ENCODE data around the gene PDE4D. TPM values are rescaled to one million over a fixed set of nuclear protein-coding genes. Genes with fewer than 3 reads are reported as not detected.

The PDE4D gene
- total RNA-seq, 1 experiment from 2014 or later = 2.1 TPM

- Histone ChIP-seq H3K79me2 (ENCODE audit: insufficient read depth, low read length) (no peaks in the 10 kb centered on the region), H4K91ac (ENCODE audit: insufficient read length, low read depth, low read length) (no peak overlapping the region), H3K9me3 (ENCODE audit: control insufficient read depth, low read depth, low read length) (no peaks in the 10 kb centered on the region), H2BK5ac (ENCODE audit: insufficient read length, low read length) (no peak overlapping the region), H3K4ac (ENCODE audit: low read depth, low read length) (no peak overlapping the region), H2BK120ac (ENCODE audit: low read depth, low read length, poor library complexity, severe bottlenecking) (no peak overlapping the region), H3K4me2 (ENCODE audit: insufficient read depth, insufficient read length, low read length) (no peak overlapping the region), H4K20me1 (ENCODE audit: control insufficient read depth, insufficient read depth, insufficient read length) (no peaks in the 10 kb centered on the region), H3K27me3 (ENCODE audit: insufficient read depth, low read length) (no peaks in the 10 kb centered on the region), H2BK12ac (ENCODE audit: insufficient read length, low read depth, low read length) (no peak overlapping the region), H3K27ac (ENCODE audit: insufficient read length, low read depth, low read length) (no peak overlapping the region), H2AK5ac (ENCODE audit: insufficient read length, low read length) (no peak overlapping the region), H3K18ac (ENCODE audit: insufficient read length, low read depth, low read length) (no peak overlapping the region), H3K14ac (ENCODE audit: insufficient read depth, low read length) (no peak overlapping the region), H2BK20ac (ENCODE audit: low read depth, low read length, poor library complexity, severe bottlenecking) (no peak overlapping the region), H2AFZ (ENCODE audit: low read length) (no peak overlapping the region), H4K8ac (replicated peaks; ENCODE audit: insufficient read length, low read depth, low read length) (no peak overlapping the region), H2BK15ac (ENCODE audit: low read depth, low read length) (no peak overlapping the region), H3K23ac (ENCODE audit: insufficient read length, low read depth, low read length) (no peak overlapping the region), H4K5ac (ENCODE audit: insufficient read length, low read depth, low read length) (no peak overlapping the region), H3K56ac (ENCODE audit: insufficient read length, low read depth, low read length) (no peak overlapping the region), H3K79me1 (ENCODE audit: insufficient read depth, low read depth, low read length, poor library complexity, severe bottlenecking) (no peaks in the 10 kb centered on the region), H3K4me1 (ENCODE audit: insufficient read depth, low read length) (no peaks in the 10 kb centered on the region), H3T11ph (ENCODE audit: low read length) (no peak overlapping the region), H3K9ac (ENCODE audit: extremely low read depth, insufficient read length, low read length) (no peak overlapping the region), H3K23me2 (ENCODE audit: insufficient read length, low read depth, low read length, poor library complexity, severe bottlenecking) (no peaks in the 10 kb centered on the region)
- no peaks in the 10 kb centered on the region; a peak in 1 of 5 replicates for H3K9me3 Mint-ChIP-seq
- WGBS (ENCODE audit: extremely low coverage, insufficient read length, low lambda C conversion rate) = no CpG with 5 or more reads among the region's 5 CpGs
- no peak for DNase-seq
- TF ChIP-seq, protein P1, sequence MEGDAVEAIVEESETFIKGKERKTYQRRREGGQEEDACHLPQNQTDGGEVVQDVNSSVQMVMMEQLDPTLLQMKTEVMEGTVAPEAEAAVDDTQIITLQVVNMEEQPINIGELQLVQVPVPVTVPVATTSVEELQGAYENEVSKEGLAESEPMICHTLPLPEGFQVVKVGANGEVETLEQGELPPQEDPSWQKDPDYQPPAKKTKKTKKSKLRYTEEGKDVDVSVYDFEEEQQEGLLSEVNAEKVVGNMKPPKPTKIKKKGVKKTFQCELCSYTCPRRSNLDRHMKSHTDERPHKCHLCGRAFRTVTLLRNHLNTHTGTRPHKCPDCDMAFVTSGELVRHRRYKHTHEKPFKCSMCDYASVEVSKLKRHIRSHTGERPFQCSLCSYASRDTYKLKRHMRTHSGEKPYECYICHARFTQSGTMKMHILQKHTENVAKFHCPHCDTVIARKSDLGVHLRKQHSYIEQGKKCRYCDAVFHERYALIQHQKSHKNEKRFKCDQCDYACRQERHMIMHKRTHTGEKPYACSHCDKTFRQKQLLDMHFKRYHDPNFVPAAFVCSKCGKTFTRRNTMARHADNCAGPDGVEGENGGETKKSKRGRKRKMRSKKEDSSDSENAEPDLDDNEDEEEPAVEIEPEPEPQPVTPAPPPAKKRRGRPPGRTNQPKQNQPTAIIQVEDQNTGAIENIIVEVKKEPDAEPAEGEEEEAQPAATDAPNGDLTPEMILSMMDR (conservative IDR thresholded peaks at IDR 0.05) = no peak
- no peak overlapping the region for H3K27ac Mint-ChIP-seq
- peaks cover 4 to 5% of the 10 kb centered on the region in 2 experiments; a peak in 3 of 4 replicates for H3K4me1 Mint-ChIP-seq
- no peaks in the 10 kb centered on the region for H3K36me3 Mint-ChIP-seq (ENCODE audit: insufficient read depth in 1 of 3, low read depth in 3 of 3)
- no peak overlapping the region for H3K4me3 Mint-ChIP-seq
- H3K27me3 Mint-ChIP-seq (ENCODE audit: low read depth) = no peaks in the 10 kb centered on the region; the same call in none of the 2 replicates
These were observed 832.1 kb downstream of the PDE4D start for GRCh38 chr5:59061377-59061776.
